A549 (cell line): ENCODE data around the gene RHBDF2. TPM values are rescaled to one million over a fixed set of nuclear protein-coding genes. Genes with fewer than 3 reads are reported as not detected.

ENCODE experiments used
- ATAC-seq, 2 experiments: fragments of 200-7000 bp in 1 of 2; fragments of >200 bp in 1 of 2; cut with Nextera tagmentation in 1 of 2; cut with Tn5 transposase in 1 of 2; 3 replicates each; pipeline versions ENCODE4 v1.8.0 to v1.9.1; 2018 to 2020; ENCODE audit warnings: mild to moderate bottlenecking in 1 of 2, moderate library complexity in 1 of 2
- CTCF ChIA-PET: fragments of 300-600 bp; sonication (Branson Sonifier 250); formaldehyde crosslinking; extraction: SDS; loops from one replicate; lab custom pipeline; 2021; ENCODE audit warnings: antibody characterized with exemption, inconsistent platforms; lab: Yijun Ruan, JAX
- POLR2A ChIA-PET: fragments of 350-600 bp; formaldehyde crosslinking; extraction: SDS; loops from one replicate; lab custom pipeline; 2021; ENCODE audit warnings: antibody characterized with exemption, inconsistent platforms; lab: Yijun Ruan, JAX
- DNase-seq, 2 experiments: peaks; one replicate each; pipeline versions ENCODE4 v3.0.0 to v3.0.0-alpha.2; 2011 to 2016; ENCODE audit warnings: low read depth in 1 of 2, low spot score in 1 of 2
- FAIRE-seq: peaks from 2 replicates; lab custom pipeline; 2011; peaks lifted over from hg19 to GRCh38; lab: Jason Lieb, UNC
- H3K27ac ChIP-seq, 2 experiments: fragments of >200 bp; sonication (Bioruptor Twin); formaldehyde crosslinking; 3 replicates each; pipeline ENCODE4 v1.5.1; 2016 to 2017
- H3K4me1 ChIP-seq: fragments of >200 bp; sonication (Bioruptor Twin); formaldehyde crosslinking; 3 replicates; pipeline ENCODE4 v1.6.1; 2016
- H3K4me2 ChIP-seq: fragments of >200 bp; sonication (Bioruptor Twin); formaldehyde crosslinking; 3 replicates; pipeline ENCODE4 v1.6.1; 2016
- H3K4me3 ChIP-seq: fragments of >200 bp; sonication (Bioruptor Twin); formaldehyde crosslinking; 3 replicates; pipeline ENCODE4 v1.5.1; 2016
- H3K9me3 ChIP-seq: fragments of >200 bp; sonication (Bioruptor Twin); formaldehyde crosslinking; 3 replicates; pipeline ENCODE4 v1.6.1; 2016
- BHLHE40 ChIP-seq: IDR thresholded peaks from 2 replicates; pipeline ENCODE4 v1.6.1; 2012; ENCODE audit warnings: low read depth, low read length, inconsistent platforms
- EHF ChIP-seq: fragments of 250-450 bp; sonication (Bioruptor Pico); IDR thresholded peaks from 2 replicates; pipeline ENCODE4 v1.5.0; 2020; ENCODE audit warnings: mild to moderate bottlenecking
- EP300 ChIP-seq, 2 experiments: fragments of >200 bp; sonication (Bioruptor Twin); formaldehyde crosslinking; IDR thresholded peaks; 2 replicates in 1 of 2; 3 replicates in 1 of 2; pipeline ENCODE4 v1.6.1; 2016 to 2017
- FOSB ChIP-seq: fragments of 250-450 bp; sonication (Bioruptor Pico); IDR thresholded peaks from 2 replicates; pipeline ENCODE4 v1.5.0; 2020; ENCODE audit warnings: mild to moderate bottlenecking, moderate library complexity
- FOSL2 ChIP-seq, 2 experiments: fragments of 450-650 bp in 1 of 2; fragments of >200 bp in 1 of 2; sonication (Bioruptor Twin) in 1 of 2; formaldehyde crosslinking; IDR thresholded peaks; 2 replicates each; pipeline versions ENCODE4 v1.5.0 to v1.6.1; 2016 to 2020; ENCODE audit warnings: mild to moderate bottlenecking in 1 of 2, moderate library complexity in 1 of 2
- GATA3 ChIP-seq: IDR thresholded peaks from 2 replicates; pipeline ENCODE4 v1.6.1; 2012; ENCODE audit warnings: borderline replicate concordance
- HEYL ChIP-seq: fragments of 250-450 bp; sonication (Bioruptor Pico); IDR thresholded peaks from 2 replicates; pipeline ENCODE4 v1.8.0; 2021; ENCODE audit warnings: mild to moderate bottlenecking, moderate library complexity
- HOXB5 ChIP-seq: fragments of 250-450 bp; sonication (Bioruptor Pico); IDR thresholded peaks from 2 replicates; pipeline ENCODE4 v1.5.0; 2020; ENCODE audit warnings: mild to moderate bottlenecking, moderate library complexity
- JUN ChIP-seq, 2 experiments: fragments of >200 bp; sonication (Bioruptor Twin); formaldehyde crosslinking; IDR thresholded peaks; 2 replicates in 1 of 2; 3 replicates in 1 of 2; pipeline ENCODE4 v1.6.1; 2016 to 2017
- JUNB ChIP-seq: fragments of >200 bp; sonication (Bioruptor Twin); formaldehyde crosslinking; IDR thresholded peaks from 2 replicates; pipeline ENCODE4 v1.6.1; 2016
- MAFK ChIP-seq: fragments of 450-650 bp; IDR thresholded peaks from 2 replicates; pipeline ENCODE4 v1.6.1; 2014; ENCODE audit not compliant: partially characterized antibody
- MYC ChIP-seq: IDR thresholded peaks from 2 replicates; pipeline ENCODE4 v1.6.1; 2012; ENCODE audit warnings: mild to moderate bottlenecking, inconsistent platforms, low read length, improper control_type of control experiment, borderline replicate concordance
- NFE2L2 ChIP-seq: fragments of 150-350 bp; conservative IDR thresholded peaks from 2 replicates; pipeline ENCODE4 v1.6.1; 2014; ENCODE audit warnings: low read length
- NR3C1 ChIP-seq: fragments of >200 bp; sonication (Bioruptor Twin); formaldehyde crosslinking; IDR thresholded peaks from 3 replicates; pipeline ENCODE4 v1.6.1; 2017
- PHF8 ChIP-seq: fragments of 200-600 bp; sonication (generic); IDR thresholded peaks from 2 replicates; pipeline ENCODE4 v1.6.1; 2016; ENCODE audit warnings: low read depth, mild to moderate bottlenecking, antibody characterized with exemption, moderate library complexity, borderline replicate concordance
- POLR2AphosphoS2 ChIP-seq: conservative IDR thresholded peaks from 2 replicates; pipeline ENCODE4 v1.6.1; 2012; ENCODE audit warnings: low read length, improper control_type of control experiment, inconsistent platforms
- RARB ChIP-seq: fragments of 250-450 bp; sonication (Bioruptor Pico); IDR thresholded peaks from 2 replicates; pipeline ENCODE4 v1.8.0; 2021; ENCODE audit warnings: mild to moderate bottlenecking, moderate library complexity
- RCOR1 ChIP-seq: fragments of 150-350 bp; IDR thresholded peaks from 2 replicates; pipeline ENCODE4 v1.6.1; 2014; ENCODE audit warnings: antibody characterized with exemption, low read length, low read depth
- RNF2 ChIP-seq: fragments of 200-600 bp; sonication (generic); IDR thresholded peaks from 2 replicates; pipeline ENCODE4 v1.6.1; 2016; ENCODE audit warnings: low read depth, mild to moderate bottlenecking, antibody characterized with exemption, moderate library complexity, borderline replicate concordance
- ZC3H11A ChIP-seq: fragments of 450-650 bp; IDR thresholded peaks from 2 replicates; pipeline ENCODE4 v1.6.1; 2014; ENCODE audit warnings: antibody characterized with exemption, mild to moderate bottlenecking
- ZNF302 ChIP-seq: fragments of 250-450 bp; sonication (Bioruptor Pico); IDR thresholded peaks from 2 replicates; pipeline ENCODE4 v1.9.0; 2021; ENCODE audit warnings: inconsistent platforms, mild to moderate bottlenecking, moderate library complexity
- WGBS: methylation state at CpG from one replicate; pipeline ENCODE4 v1.1.6; 2017; ENCODE audit errors: missing lambda C conversion rate; 5-methylcytosine and 5-hydroxymethylcytosine counted together
- polyA plus RNA-seq, 4 experiments: library from polyadenylated mRNA; depleted of rRNA in 3 of 4; stranded (reverse); fragments of >200 nt; fragmentation: RNase III in 1 of 4; extraction: RNeasy Plus Mini Kit Qiagen cat#74134 plus additional on column Dnase treatment in 1 of 4; gene quantifications; 2 replicates in 3 of 4; 3 replicates in 1 of 4; pipeline ENCODE4 v1.2.3, GENCODE V29; 2011 to 2017
- TF ChIP-seq, protein P1 (sequence below): fragments of 450-650 bp; IDR thresholded peaks from 2 replicates; pipeline ENCODE4 v1.6.1; 2014; ENCODE audit warnings: antibody characterized with exemption
- TF ChIP-seq, protein P2 (sequence below): fragments of >200 bp; sonication (Bioruptor Twin); formaldehyde crosslinking; IDR thresholded peaks from 3 replicates; pipeline ENCODE4 v1.5.1; 2016
- TF ChIP-seq, protein P3 (sequence below): fragments of >200 bp; sonication (Bioruptor Twin); formaldehyde crosslinking; IDR thresholded peaks from 3 replicates; pipeline ENCODE4 v1.6.1; 2016
- TF ChIP-seq, protein P4 (sequence below): fragments of >200 bp; sonication (Bioruptor Twin); formaldehyde crosslinking; IDR thresholded peaks from 2 replicates; pipeline ENCODE4 v1.6.1; 2016
- TF ChIP-seq, protein P5 (sequence below): IDR thresholded peaks from 2 replicates; pipeline ENCODE4 v1.6.1; 2012

The RHBDF2 gene
- polyA plus RNA-seq, 2 of the 4 experiments (the other 2 are of a cell fraction), result 14.0 to 42.9 TPM

DNA sequence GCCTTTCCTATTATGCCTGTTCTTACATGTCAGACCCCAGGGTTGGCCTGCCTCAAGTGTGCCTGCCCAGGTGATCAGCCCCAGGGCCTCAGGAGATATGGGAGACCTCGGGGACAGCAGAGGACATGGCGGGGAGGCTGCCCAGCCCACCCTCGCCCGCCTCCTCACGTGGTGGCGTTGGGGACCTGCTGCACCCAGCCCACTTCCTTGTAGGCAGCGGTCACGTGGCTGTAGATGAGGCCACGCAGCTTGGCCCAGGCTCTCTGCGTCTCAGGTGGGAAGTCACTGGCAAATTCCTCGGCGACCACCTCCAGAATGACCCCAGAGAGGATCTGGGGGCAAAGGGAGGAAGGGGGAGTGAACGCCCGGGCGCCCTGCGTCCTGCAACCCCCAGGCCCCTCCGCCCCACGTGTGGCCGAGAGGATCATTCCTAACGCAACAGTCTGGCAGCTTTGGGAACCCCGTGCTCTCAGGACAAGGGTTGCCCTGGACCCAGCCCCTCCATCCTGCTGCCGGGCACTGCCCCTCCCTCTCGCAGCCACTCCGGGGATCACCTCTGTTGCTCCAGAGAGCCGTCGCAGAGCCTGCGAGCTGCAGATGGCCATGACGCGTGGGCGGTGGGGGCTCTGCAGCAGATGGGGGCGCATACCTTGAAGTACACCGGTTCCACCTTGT is 29.7 kb upstream of the RHBDF2 start:
- ChIA-PET POLR2A (no interaction called here), CTCF (interaction anchor here (1.1 to 17.7 kb wide), 8 partner anchors 11 to 184 kb away, joined by 3 to 362 read pairs (median 12); partner anchors contain the start of gene ST6GALNAC2)
- Histone ChIP-seq H3K4me3 (no peak overlapping the region), H3K4me2 (no peak overlapping the region), H3K27ac (peak overlapping the region in 1 of 2 experiments; percentile 76; a peak in 3 of 6 replicates), H3K4me1 (peaks cover 13% of the 10 kb centered on the region), H3K9me3 (no peaks in the 10 kb centered on the region)
- ATAC-seq, result no peak
- TF ChIP-seq EHF, result no peak
- no peak for TF ChIP-seq BHLHE40
- TF ChIP-seq JUN (IDR thresholded peaks at IDR 0.05), result no peak
- no peak for TF ChIP-seq FOSB (CRISPR knock-in tag)
- no peak for TF ChIP-seq NFE2L2
- no peak for TF ChIP-seq GATA3
- TF ChIP-seq, protein P1, sequence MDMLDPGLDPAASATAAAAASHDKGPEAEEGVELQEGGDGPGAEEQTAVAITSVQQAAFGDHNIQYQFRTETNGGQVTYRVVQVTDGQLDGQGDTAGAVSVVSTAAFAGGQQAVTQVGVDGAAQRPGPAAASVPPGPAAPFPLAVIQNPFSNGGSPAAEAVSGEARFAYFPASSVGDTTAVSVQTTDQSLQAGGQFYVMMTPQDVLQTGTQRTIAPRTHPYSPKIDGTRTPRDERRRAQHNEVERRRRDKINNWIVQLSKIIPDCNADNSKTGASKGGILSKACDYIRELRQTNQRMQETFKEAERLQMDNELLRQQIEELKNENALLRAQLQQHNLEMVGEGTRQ, result no peak
- no peak for TF ChIP-seq FOSL2 (IDR thresholded peaks at IDR 0.05)
- TF ChIP-seq FOSL2 (CRISPR knock-in tag; IDR thresholded peaks at IDR 0.05), result no peak
- no peak for TF ChIP-seq NR3C1
- TF ChIP-seq, protein P2, sequence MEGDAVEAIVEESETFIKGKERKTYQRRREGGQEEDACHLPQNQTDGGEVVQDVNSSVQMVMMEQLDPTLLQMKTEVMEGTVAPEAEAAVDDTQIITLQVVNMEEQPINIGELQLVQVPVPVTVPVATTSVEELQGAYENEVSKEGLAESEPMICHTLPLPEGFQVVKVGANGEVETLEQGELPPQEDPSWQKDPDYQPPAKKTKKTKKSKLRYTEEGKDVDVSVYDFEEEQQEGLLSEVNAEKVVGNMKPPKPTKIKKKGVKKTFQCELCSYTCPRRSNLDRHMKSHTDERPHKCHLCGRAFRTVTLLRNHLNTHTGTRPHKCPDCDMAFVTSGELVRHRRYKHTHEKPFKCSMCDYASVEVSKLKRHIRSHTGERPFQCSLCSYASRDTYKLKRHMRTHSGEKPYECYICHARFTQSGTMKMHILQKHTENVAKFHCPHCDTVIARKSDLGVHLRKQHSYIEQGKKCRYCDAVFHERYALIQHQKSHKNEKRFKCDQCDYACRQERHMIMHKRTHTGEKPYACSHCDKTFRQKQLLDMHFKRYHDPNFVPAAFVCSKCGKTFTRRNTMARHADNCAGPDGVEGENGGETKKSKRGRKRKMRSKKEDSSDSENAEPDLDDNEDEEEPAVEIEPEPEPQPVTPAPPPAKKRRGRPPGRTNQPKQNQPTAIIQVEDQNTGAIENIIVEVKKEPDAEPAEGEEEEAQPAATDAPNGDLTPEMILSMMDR, result no peak
- no peak for TF ChIP-seq EP300 (IDR thresholded peaks at IDR 0.05)
- TF ChIP-seq RCOR1, result no peak
- TF ChIP-seq, protein P3, sequence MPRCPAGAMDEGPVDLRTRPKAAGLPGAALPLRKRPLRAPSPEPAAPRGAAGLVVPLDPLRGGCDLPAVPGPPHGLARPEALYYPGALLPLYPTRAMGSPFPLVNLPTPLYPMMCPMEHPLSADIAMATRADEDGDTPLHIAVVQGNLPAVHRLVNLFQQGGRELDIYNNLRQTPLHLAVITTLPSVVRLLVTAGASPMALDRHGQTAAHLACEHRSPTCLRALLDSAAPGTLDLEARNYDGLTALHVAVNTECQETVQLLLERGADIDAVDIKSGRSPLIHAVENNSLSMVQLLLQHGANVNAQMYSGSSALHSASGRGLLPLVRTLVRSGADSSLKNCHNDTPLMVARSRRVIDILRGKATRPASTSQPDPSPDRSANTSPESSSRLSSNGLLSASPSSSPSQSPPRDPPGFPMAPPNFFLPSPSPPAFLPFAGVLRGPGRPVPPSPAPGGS, result no peak
- TF ChIP-seq PHF8, result no peak
- no peak for TF ChIP-seq MAFK
- TF ChIP-seq MYC, result no peak
- TF ChIP-seq, protein P4, sequence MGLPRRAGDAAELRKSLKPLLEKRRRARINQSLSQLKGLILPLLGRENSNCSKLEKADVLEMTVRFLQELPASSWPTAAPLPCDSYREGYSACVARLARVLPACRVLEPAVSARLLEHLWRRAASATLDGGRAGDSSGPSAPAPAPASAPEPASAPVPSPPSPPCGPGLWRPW, result no peak
- TF ChIP-seq RNF2, result no peak
- no peak for TF ChIP-seq ZC3H11A
- no peak for TF ChIP-seq HOXB5 (CRISPR knock-in tag)
- 92% methylated on average over 31 of the region's 32 CpGs for WGBS
- no peak for FAIRE-seq
- DNase-seq, result no peak

DNA sequence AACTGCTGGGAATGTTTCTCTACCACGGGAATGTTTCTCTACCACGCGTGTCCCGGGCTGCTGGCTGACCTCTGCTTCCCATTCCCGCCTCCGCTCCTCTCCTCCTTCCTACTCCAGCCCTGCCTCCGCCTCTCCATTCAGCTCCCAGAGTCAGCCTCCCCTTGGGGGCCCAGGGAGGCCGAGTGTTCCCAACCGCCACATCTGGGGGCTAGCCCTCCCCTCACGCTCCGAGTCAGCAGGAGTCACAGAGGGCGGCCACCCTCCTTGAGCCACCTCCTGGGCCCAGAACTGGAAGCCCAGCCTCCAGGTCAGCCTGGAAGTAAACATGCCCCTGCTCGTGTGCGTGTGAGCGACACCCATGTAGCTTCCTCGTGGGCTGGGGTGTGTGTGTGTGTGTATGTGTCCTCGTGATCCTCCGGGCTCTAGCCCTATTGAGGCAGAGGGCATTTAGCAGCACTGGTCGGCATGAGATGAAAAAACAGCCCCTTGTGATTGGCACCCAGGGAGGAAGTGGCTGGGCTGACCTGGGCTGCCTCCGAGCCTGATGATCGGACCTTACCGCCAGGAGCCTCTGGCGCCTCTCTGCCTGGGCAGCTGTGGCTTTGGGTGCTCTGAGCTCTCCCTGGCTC is 29.0 kb upstream of the RHBDF2 start:
- WGBS, result 92% methylated on average over 23 of the region's 23 CpGs
- POLR2A ChIA-PET, result no interaction called here
- no peak overlapping the region for H3K4me3 ChIP-seq
- CTCF ChIA-PET, result interaction anchor here (0.8 to 17.7 kb wide), 12 partner anchors 9 to 185 kb away, joined by 3 to 362 read pairs (median 12); partner anchors contain the start of genes CYGB, PRCD and ST6GALNAC2
- H3K9me3 ChIP-seq, result no peaks in the 10 kb centered on the region
- H3K4me2 ChIP-seq, result peak overlapping the region; percentile 34; the same call in 2 of the 3 replicates
- no peak for DNase-seq
- peaks cover 15% of the 10 kb centered on the region for H3K4me1 ChIP-seq
- FAIRE-seq, result no peak
- ATAC-seq, result peak in 1 of 2 experiments; percentile 5; a peak in 2 of 6 replicates
- H3K27ac ChIP-seq, result peak overlapping the region in 1 of 2 experiments; percentile 76; a peak in 4 of 6 replicates
- TF ChIP-seq RARB (CRISPR knock-in tag) (no peak), HEYL (CRISPR knock-in tag) (no peak), POLR2AphosphoS2 (no peak), RCOR1 (no peak), ZNF302 (CRISPR knock-in tag) (no peak), ZC3H11A (no peak), JUNB (no peak), MYC (no peak)
- TF ChIP-seq, protein P5, sequence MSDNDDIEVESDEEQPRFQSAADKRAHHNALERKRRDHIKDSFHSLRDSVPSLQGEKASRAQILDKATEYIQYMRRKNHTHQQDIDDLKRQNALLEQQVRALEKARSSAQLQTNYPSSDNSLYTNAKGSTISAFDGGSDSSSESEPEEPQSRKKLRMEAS, result no peak
